ENCODE measurements around the gene TRAPPC2.
"Not testable (repeated sequence)": the region's sequence is repeated elsewhere in the genome, so short reads cannot be mapped to it uniquely, and the experiment has no call there.

TRAPPC2 gene

GRCh38 chrX:13742397-13743176, 8.2 kb upstream of the TRAPPC2 start:
- FAIRE-seq: no peak

DNA sequence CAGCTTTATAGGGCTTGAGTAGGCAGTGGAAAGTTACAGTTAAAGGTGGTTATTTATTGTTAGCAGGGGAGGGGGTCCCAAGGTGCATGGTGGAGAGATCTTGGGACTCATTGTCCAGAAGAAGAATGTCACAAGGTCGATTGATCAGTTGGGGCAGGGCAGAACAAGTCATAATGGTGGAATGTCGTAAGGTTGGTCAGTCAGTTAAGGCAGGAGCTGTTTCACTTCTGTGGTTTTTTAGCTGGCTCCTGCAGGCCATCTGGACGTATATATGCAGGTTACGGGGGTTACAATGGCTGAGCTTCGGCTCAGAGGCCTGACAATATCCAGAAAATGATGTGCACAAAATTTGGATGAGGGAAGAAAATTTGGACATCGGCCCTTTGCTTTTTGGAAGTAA, 7.3 kb upstream of the TRAPPC2 start:
- FAIRE-seq: no peak

- FAIRE-seq: no peak
These were observed 914 bp downstream of the TRAPPC2 start for GRCh38 chrX:13733506-13733905.

GRCh38 chrX:13732246-13733067, 2.0 kb downstream of the TRAPPC2 start:
- FAIRE-seq: no peak

DNA sequence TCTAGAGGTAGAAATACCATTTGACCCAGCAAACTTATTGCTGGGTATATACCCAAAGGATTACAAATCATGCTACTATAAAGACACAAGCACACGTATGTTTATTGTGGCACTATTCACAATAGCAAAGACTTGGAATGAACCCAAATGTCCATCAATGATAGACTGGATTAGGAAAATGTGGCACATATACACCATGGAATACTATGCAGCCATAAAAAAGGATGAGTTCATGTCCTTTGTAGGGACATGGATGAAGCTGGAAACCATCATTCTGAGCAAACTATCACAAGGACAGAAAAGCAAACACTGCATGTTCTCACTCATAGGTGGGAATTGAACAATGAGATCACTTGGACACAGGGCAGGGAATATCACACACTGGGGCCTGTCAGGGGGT, 3.9 kb downstream of the TRAPPC2 start:
- FAIRE-seq: not testable (repeated sequence)

DNA sequence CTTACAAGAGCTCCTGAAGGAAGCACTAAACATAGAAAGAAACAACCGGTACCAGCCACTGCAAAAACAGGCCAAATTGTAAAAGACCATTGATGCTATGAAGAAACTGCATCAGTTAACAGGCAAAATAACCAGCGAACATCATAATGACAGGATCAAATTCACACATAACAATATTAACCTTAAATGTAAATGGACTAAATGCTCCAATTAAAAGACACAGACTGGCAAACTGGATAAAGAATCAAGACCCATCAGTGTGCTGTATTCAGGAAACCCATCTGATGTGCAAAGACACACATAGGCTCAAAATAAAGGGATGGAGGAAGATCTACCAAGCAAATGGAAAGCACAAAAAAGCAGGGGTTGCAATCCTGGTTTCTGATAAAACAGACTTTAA, 7.8 kb downstream of the TRAPPC2 start:
- FAIRE-seq: not testable (repeated sequence)

GRCh38 chrX:13724878-13725277, 9.5 kb downstream of the TRAPPC2 start:
- FAIRE-seq: not testable (repeated sequence)

DNA sequence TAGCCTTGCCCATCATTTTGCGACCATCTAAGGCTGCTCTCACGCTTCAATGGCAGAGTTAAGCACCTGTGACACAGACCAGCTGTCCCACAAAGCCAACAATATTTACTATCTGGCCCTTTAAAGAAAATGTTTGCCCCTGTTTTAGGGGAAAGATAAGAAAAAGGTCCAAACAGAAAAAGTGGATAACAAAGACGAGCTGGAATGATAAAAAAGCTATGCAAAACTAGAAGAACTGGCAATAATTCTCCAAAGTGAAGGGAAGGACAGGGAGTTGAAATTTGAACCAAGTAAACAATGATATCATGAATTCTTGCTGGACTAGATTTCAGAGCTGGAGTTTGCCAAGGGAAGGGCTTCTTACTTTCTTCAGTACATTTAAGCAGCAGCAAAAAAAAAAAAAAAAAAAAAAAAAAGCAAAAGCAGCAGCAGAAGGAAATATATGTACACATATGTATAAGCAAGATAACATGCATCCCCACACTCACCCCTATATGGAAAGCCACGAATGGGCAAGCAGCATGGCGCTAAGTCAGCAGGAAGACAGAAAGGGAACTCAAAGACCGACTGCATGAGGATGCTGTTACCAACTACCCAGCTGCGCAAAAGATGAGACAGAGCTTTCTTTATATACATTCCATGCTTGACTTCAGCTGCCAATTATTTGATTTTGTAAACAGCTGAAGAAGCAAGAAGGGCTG, 12.5 kb downstream of the TRAPPC2 start:
- no peak for FAIRE-seq

GRCh38 chrX:13721371-13721770, 13.0 kb downstream of the TRAPPC2 start:
- no peak for FAIRE-seq

GRCh38 chrX:13719192-13719856, 15.1 kb downstream of the TRAPPC2 start:
- no peak for FAIRE-seq

- FAIRE-seq: no peak
These were observed 16.5 kb downstream of the TRAPPC2 start for GRCh38 chrX:13717700-13718472.

- peak; percentile 82 for FAIRE-seq
These were observed 17.5 kb downstream of the TRAPPC2 start for GRCh38 chrX:13716905-13717304.

DNA sequence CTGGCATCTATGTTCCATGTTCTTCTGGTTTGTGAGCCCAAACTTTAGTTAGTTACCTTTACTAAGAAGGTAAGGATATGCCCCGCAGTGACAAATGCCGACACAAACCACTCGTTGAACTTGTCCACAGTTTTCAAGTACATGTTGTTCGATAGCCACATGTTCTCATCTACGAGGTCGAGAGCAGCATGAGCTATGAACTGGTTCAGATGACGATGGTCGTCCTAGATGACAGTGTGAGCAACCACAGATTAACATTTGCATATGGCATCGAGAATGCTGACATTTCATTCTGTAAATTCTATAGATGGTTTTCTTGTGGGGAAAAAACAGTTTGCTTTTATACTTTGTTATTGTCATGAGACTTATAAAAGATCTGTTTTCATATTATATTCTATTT, 18.0 kb downstream of the TRAPPC2 start:
- FAIRE-seq: no peak

GRCh38 chrX:13711141-13711540, 23.3 kb downstream of the TRAPPC2 start:
- no peak for FAIRE-seq

GRCh38 chrX:13703589-13703988, 30.8 kb downstream of the TRAPPC2 start:
- FAIRE-seq: no peak

GRCh38 chrX:13703135-13703534, 31.3 kb downstream of the TRAPPC2 start:
- FAIRE-seq: no peak

DNA sequence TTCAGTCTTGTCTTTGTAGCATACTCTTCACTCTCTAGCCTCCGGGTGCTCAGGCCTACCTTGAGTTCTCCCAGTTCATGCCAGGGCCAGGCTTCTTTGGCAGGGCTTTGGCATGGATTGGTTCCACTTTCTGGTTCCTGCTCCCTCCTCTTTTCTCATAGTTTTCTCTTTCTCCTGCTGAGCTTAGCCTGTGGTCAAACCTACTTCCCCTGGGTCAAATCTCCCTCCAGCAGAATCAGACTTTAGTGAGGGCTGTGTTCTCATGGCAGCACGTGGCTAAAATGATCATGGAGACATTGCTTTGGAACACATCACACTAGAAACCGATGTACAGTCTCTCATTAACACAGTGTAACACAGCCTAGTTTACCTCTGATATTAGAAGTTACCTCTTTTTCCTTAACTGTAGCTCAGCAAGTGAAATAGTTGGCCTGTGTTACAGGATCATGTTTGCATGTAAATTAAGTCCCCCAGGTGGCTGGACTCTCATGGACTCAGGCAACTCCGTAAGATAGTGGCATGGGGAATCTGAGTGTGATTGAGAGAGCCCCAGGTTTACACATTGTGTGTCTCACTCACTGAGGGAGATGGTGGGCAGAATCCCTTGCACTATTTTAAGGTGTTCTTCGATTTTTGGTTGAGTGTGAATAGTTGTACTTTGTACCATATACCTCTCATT, 32.2 kb downstream of the TRAPPC2 start:
- FAIRE-seq: no peak

GRCh38 chrX:13700380-13700779, 34.0 kb downstream of the TRAPPC2 start:
- FAIRE-seq: no peak

DNA sequence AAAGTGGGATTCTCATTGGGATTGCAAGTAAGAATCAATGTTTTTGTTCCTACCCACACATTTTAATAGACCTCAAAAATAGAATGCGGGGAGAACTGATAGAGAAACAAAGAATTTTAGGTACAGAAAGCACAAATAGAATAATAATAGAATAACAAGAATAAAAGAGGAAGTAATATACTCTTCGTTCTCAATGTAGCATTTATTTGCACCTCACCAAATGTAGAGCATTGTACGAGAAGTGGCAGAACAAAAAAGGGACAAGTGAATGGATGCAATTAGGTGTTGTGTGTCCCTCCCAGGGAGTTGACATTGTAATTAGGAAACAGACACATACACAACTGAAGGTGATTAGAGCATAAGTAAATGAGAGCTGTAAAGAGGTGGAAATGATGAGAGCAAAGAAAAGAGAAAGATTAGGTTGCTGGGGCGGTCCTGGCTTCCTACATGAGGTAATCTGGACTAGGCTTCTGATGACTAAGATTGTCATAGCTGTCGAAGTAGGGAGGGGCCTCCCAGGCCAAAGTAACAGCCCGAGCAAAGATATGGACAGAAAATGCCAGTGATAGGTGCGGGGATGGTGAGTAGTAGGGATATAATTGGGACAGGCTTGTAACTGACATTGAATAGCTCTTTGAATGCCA, 35.1 kb downstream of the TRAPPC2 start:
- peak; percentile 75 for FAIRE-seq

GRCh38 chrX:13698432-13698831, 36.0 kb downstream of the TRAPPC2 start:
- no peak for FAIRE-seq

DNA sequence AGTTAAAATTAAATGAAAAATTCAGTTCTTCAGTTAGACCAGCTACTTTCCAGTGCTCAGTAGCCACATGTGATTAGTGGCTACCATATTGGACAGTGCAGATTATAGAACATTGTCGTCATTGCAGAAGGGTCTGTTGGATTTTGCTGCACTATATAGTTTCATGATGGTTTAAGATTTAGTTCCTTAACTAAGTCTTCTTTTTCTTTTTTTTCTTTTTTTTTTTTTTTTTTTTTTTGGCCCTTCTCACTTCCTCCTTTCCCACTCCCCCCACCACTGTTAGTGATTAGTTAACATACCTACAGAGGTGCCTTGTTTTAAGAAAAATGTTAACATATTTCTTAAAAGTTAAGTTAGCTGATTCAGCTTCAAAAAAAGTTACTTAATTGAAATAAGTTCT, 36.4 kb downstream of the TRAPPC2 start:
- FAIRE-seq: peak; percentile 95

Data from colon (tissue), 2 donors.